K562 (cell line): ENCODE results near the gene CDK9. TPM values are rescaled to one million over a fixed set of nuclear protein-coding genes. Genes with fewer than 3 reads are reported as not detected.

Experiments used
- ATAC-seq: fragments of 200-7000 bp; cut with Tn5 transposase; 3 replicates; pipeline ENCODE4 v1.9.1; 2020; ENCODE audit warnings: moderate library complexity
- BruUV-seq: library from RNA; stranded (reverse); fragments of 400-500 nt; replicated peaks from 2 replicates; lab custom pipeline; 2021; lab: Mats Ljungman, UMichigan
- CTCF ChIA-PET: fragments of 300-600 bp; formaldehyde crosslinking; extraction: SDS; loops from one replicate; lab custom pipeline; 2021; ENCODE audit warnings: low intra/inter-chr PET ratio; lab: Yijun Ruan, JAX
- POLR2A ChIA-PET: fragments of 300-600, 350-650 bp; sonication (Branson Sonifier 250); formaldehyde crosslinking; extraction: SDS; loops from one replicate; lab custom pipeline; 2021; ENCODE audit warnings: antibody characterized with exemption, inconsistent platforms; lab: Yijun Ruan, JAX
- DNase-seq, 4 experiments: peaks; one replicate each; pipeline versions ENCODE4 v3.0.0 to v3.0.0-alpha.2; 2011 to 2018; ENCODE audit warnings: low spot score in 3 of 4, mixed read lengths in 3 of 4; ENCODE audit errors: extremely low read depth in 1 of 4
- FAIRE-seq: peaks from 2 replicates; lab custom pipeline; 2011; peaks lifted over from hg19 to GRCh38; lab: Jason Lieb, UNC
- H2AFZ ChIP-seq: 2 replicates; pipeline ENCODE4 v1.6.0; 2011; ENCODE audit warnings: low read depth, low read length, control low read depth, inconsistent platforms
- H3K27ac ChIP-seq: fragments of 200-600 bp; 3 replicates; pipeline ENCODE4 v1.8.0; 2011; ENCODE audit warnings: low read depth, mild to moderate bottlenecking, control low read depth, inconsistent platforms, low read length, moderate library complexity, mixed read lengths; ENCODE audit errors: extremely low read depth
- H3K27me3 ChIP-seq, 2 experiments: fragments of 300-600 bp in 1 of 2; 2 replicates in 1 of 2; 3 replicates in 1 of 2; pipeline versions ENCODE4 v1.6.0 to v1.8.0; 2011; ENCODE audit warnings: inconsistent platforms in 2 of 2, low read length in 2 of 2, mild to moderate bottlenecking in 1 of 2, mixed read lengths in 1 of 2, moderate library complexity in 1 of 2; ENCODE audit not compliant: control insufficient read depth in 2 of 2, insufficient read depth in 2 of 2
- H3K36me3 ChIP-seq: fragments of 300-600 bp; 3 replicates; pipeline ENCODE4 v1.8.0; 2011; ENCODE audit warnings: mild to moderate bottlenecking, low read length, inconsistent platforms; ENCODE audit not compliant: control insufficient read depth, insufficient read depth
- H3K4me1 ChIP-seq, 2 experiments: fragments of 200-600 bp in 1 of 2; replicated peaks in 1 of 2; 2 replicates in 1 of 2; 3 replicates in 1 of 2; pipeline versions ENCODE4 v1.5.1 to v1.8.0; 2011; ENCODE audit warnings: inconsistent platforms in 2 of 2, low read length in 2 of 2, mild to moderate bottlenecking in 1 of 2, mixed read lengths in 1 of 2, moderate library complexity in 1 of 2; ENCODE audit not compliant: control insufficient read depth in 2 of 2, insufficient read depth in 2 of 2
- H3K4me2 ChIP-seq: 2 replicates; pipeline ENCODE4 v1.6.1; 2011; ENCODE audit warnings: low read length, control low read depth, inconsistent platforms, mixed read lengths; ENCODE audit not compliant: insufficient read depth
- H3K4me3 ChIP-seq: fragments of 200-600 bp; sonication (generic), shearing (Covaris generic); 2 replicates; pipeline ENCODE4 v1.5.1; 2016; ENCODE audit warnings: control low read depth, inconsistent platforms
- H3K79me2 ChIP-seq: fragments of 200-600 bp; 3 replicates; pipeline ENCODE4 v1.8.0; 2011; ENCODE audit warnings: low read length, inconsistent platforms; ENCODE audit not compliant: control insufficient read depth, insufficient read depth
- H3K9ac ChIP-seq, 2 experiments: 2 replicates each; pipeline versions ENCODE4 v1.6.0 to v1.6.1; 2011; ENCODE audit warnings: low read depth in 2 of 2, low read length in 2 of 2, control low read depth in 1 of 2, inconsistent platforms in 1 of 2, mild to moderate bottlenecking in 1 of 2, mixed read lengths in 1 of 2; ENCODE audit not compliant: insufficient read depth in 1 of 2
- H3K9me1 ChIP-seq: one replicate; pipeline ENCODE4 v1.6.0; 2011; ENCODE audit warnings: inconsistent platforms, mild to moderate bottlenecking, low read length, moderate library complexity; ENCODE audit not compliant: control insufficient read depth, insufficient read depth
- H3K9me3 ChIP-seq: replicated peaks from 2 replicates; pipeline ENCODE4 v1.5.1; 2011; ENCODE audit warnings: low read depth, low read length, inconsistent platforms; ENCODE audit not compliant: control insufficient read depth, insufficient read depth
- H4K20me1 ChIP-seq: replicated peaks from 2 replicates; pipeline ENCODE4 v1.6.1; 2011; ENCODE audit warnings: low read length, inconsistent platforms, mixed read lengths; ENCODE audit not compliant: control insufficient read depth, insufficient read depth
- BRF1 ChIP-seq: IDR thresholded peaks from 3 replicates; pipeline ENCODE4 v1.6.1; 2011; ENCODE audit warnings: borderline replicate concordance, mild to moderate bottlenecking; ENCODE audit not compliant: insufficient read length; ENCODE audit errors: extremely low read depth
- CBX1 ChIP-seq: sonication (generic); IDR thresholded peaks from 2 replicates; pipeline ENCODE4 v1.6.1; 2016; ENCODE audit warnings: antibody characterized with exemption, low read depth, mild to moderate bottlenecking
- DPF2 ChIP-seq: fragments of 450-650 bp; IDR thresholded peaks from 2 replicates; pipeline ENCODE4 v1.6.1; 2016
- FOXP1 ChIP-seq: sonication (generic); formaldehyde crosslinking; IDR thresholded peaks from 2 replicates; pipeline ENCODE4 v1.8.0; 2022; ENCODE audit warnings: mild to moderate bottlenecking, missing genetic modification reagents
- RUNX1 ChIP-seq: sonication (generic); IDR thresholded peaks from 2 replicates; pipeline ENCODE4 v1.6.1; 2016; ENCODE audit warnings: antibody characterized with exemption, low read depth
- SREBF2 ChIP-seq: sonication (generic); formaldehyde crosslinking; IDR thresholded peaks from 2 replicates; pipeline ENCODE4 v1.4.0; 2020; ENCODE audit warnings: mild to moderate bottlenecking, missing genetic modification reagents
- TAF1 ChIP-seq: IDR thresholded peaks from 2 replicates; pipeline ENCODE4 v1.6.1; 2011; ENCODE audit warnings: mild to moderate bottlenecking, low read length, moderate library complexity; ENCODE audit not compliant: insufficient read depth, control insufficient read depth, severe bottlenecking; ENCODE audit errors: extremely low read depth
- XRCC4 ChIP-seq: IDR thresholded peaks from one replicate; pipeline ENCODE4 v1.6.1; 2011; ENCODE audit not compliant: insufficient read depth, insufficient read length; ENCODE audit errors: extremely low read depth
- ZFPM2 ChIP-seq: fragments of 250-450 bp; sonication (Bioruptor Pico); IDR thresholded peaks from 2 replicates; pipeline ENCODE4 v1.5.1; 2022; ENCODE audit warnings: mild to moderate bottlenecking
- ZKSCAN1 ChIP-seq: fragments of 150-350 bp; IDR thresholded peaks from 2 replicates; pipeline ENCODE4 v1.6.1; 2016; ENCODE audit warnings: low read depth, low read length
- ZNF24 ChIP-seq: fragments of 450-650 bp; IDR thresholded peaks from 2 replicates; pipeline ENCODE4 v1.6.1; 2016
- ZNF282 ChIP-seq: sonication (generic); formaldehyde crosslinking; IDR thresholded peaks from 2 replicates; pipeline ENCODE4 v1.8.1; 2023; ENCODE audit warnings: missing genetic modification reagents
- ZNF347 ChIP-seq: fragments of 450-650 bp; formaldehyde crosslinking; IDR thresholded peaks from 2 replicates; pipeline ENCODE4 v1.4.0; 2020; ENCODE audit warnings: low read depth, mild to moderate bottlenecking, moderate library complexity
- WGBS: fragments of 100-300 bp; shearing (Covaris generic); methylation state at CpG from one replicate; pipeline ENCODE4 v1.1.6; 2016; ENCODE audit warnings: low coverage, mixed read lengths; ENCODE audit not compliant: insufficient coverage; ENCODE audit errors: missing lambda C conversion rate; 5-methylcytosine and 5-hydroxymethylcytosine counted together
- in situ Hi-C: fragments of 300-500 bp; cut with MboI; formaldehyde crosslinking; loops from 4 replicates; pipeline ENCODE4 v1.15.0; 2018; ENCODE audit warnings: inconsistent platforms, mixed read lengths
- intact Hi-C: fragments of 100-400 bp; cut with micrococcal nuclease; formaldehyde crosslinking; loops from 2 replicates; pipeline ENCODE4 v1.14.2; 2022
- polyA plus RNA-seq, 8 experiments: library from polyadenylated mRNA; depleted of rRNA in 4 of 8; stranded (reverse) in 5 of 8; unstranded in 3 of 8; fragments of >200 nt; fragmentation: Nextera tagmentation in 2 of 8; fragmentation: Illumina TruSeq in 1 of 8; extraction: Ambion mirVana in 2 of 8; extraction: Trizol in 1 of 8; gene quantifications; 2 replicates each; pipeline versions ENCODE4 v1.2.1 to v1.2.3, GENCODE V29; 2011 to 2014; ENCODE audit warnings: inconsistent platforms in 1 of 8, missing spikeins in 1 of 8
- total RNA-seq, 7 experiments: library from RNA; depleted of rRNA in 6 of 7; stranded (reverse); fragments of >200 nt in 6 of 7; fragmentation: Illumina TruSeq in 2 of 7; extraction: Trizol in 2 of 7; gene quantifications; 2 replicates each; pipeline versions ENCODE4 v1.2.1 to v1.2.3, GENCODE V29; 2011 to 2021; ENCODE audit warnings: low replicate concordance in 1 of 7
- TF ChIP-seq, protein P1 (sequence below): fragments of 450-650 bp; IDR thresholded peaks from 2 replicates; pipeline ENCODE4 v1.6.1; 2016; ENCODE audit warnings: mild to moderate bottlenecking
- TF ChIP-seq, protein P2 (sequence below): IDR thresholded peaks from 2 replicates; pipeline ENCODE4 v1.6.1; 2014; ENCODE audit warnings: antibody characterized with exemption
- TF ChIP-seq, protein P3 (sequence below): fragments of 450-650 bp; IDR thresholded peaks from 2 replicates; pipeline ENCODE4 v1.7.0; 2016; ENCODE audit warnings: borderline replicate concordance
- TF ChIP-seq, protein P4 (sequence below): conservative IDR thresholded peaks from 2 replicates; pipeline ENCODE4 v1.6.1; 2011; ENCODE audit warnings: low read depth, mild to moderate bottlenecking, low read length; ENCODE audit not compliant: control insufficient read depth

Gene CDK9
- total and polyA plus RNA-seq, 9 of the 15 experiments (the other 6 are each of a cell fraction or from before 2014, with no cell fraction given), result 4.2 to 78.6 (median 33.0) TPM

DNA sequence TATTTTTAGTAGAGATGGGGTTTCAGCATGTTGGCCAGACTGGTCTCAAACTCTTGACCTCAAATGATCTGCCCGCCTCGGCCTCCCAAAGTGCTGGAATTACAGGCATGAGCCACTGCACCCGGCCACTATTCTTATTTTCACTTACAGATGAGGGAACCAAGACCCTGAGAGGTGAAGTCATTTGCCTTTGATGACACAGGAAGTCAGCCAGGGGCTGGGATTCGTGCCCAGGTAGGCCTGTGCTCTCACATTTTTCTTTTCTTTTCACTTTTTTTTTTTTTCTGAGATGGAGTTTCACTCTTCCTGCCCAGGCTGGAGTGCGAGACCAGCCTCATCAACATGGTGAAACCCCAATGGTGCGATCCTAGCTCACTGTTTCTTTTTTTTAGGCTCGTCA, 46.4 kb downstream of the CDK9 start:
- DNase-seq (no peak), FAIRE-seq (no peak)
- POLR2A ChIA-PET, result no interaction called here
- TF ChIP-seq FOXP1 (no peak), ZKSCAN1 (no peak), BRF1 (no peak), RUNX1 (no peak), XRCC4 (no peak), CBX1 (no peak), DPF2 (no peak), ZNF347 (CRISPR knock-in tag) (no peak), ZNF282 (CRISPR knock-in tag) (no peak), ZNF24 (no peak), TAF1 (no peak), ZFPM2 (no peak), SREBF2 (CRISPR knock-in tag) (no peak)
- TF ChIP-seq, protein P1, sequence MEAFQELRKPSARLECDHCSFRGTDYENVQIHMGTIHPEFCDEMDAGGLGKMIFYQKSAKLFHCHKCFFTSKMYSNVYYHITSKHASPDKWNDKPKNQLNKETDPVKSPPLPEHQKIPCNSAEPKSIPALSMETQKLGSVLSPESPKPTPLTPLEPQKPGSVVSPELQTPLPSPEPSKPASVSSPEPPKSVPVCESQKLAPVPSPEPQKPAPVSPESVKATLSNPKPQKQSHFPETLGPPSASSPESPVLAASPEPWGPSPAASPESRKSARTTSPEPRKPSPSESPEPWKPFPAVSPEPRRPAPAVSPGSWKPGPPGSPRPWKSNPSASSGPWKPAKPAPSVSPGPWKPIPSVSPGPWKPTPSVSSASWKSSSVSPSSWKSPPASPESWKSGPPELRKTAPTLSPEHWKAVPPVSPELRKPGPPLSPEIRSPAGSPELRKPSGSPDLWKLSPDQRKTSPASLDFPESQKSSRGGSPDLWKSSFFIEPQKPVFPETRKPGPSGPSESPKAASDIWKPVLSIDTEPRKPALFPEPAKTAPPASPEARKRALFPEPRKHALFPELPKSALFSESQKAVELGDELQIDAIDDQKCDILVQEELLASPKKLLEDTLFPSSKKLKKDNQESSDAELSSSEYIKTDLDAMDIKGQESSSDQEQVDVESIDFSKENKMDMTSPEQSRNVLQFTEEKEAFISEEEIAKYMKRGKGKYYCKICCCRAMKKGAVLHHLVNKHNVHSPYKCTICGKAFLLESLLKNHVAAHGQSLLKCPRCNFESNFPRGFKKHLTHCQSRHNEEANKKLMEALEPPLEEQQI, result no peak
- TF ChIP-seq, protein P2, sequence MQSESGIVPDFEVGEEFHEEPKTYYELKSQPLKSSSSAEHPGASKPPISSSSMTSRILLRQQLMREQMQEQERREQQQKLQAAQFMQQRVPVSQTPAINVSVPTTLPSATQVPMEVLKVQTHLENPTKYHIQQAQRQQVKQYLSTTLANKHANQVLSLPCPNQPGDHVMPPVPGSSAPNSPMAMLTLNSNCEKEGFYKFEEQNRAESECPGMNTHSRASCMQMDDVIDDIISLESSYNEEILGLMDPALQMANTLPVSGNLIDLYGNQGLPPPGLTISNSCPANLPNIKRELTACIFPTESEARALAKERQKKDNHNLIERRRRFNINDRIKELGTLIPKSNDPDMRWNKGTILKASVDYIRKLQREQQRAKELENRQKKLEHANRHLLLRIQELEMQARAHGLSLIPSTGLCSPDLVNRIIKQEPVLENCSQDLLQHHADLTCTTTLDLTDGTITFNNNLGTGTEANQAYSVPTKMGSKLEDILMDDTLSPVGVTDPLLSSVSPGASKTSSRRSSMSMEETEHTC, result no peak
- TF ChIP-seq, protein P3, sequence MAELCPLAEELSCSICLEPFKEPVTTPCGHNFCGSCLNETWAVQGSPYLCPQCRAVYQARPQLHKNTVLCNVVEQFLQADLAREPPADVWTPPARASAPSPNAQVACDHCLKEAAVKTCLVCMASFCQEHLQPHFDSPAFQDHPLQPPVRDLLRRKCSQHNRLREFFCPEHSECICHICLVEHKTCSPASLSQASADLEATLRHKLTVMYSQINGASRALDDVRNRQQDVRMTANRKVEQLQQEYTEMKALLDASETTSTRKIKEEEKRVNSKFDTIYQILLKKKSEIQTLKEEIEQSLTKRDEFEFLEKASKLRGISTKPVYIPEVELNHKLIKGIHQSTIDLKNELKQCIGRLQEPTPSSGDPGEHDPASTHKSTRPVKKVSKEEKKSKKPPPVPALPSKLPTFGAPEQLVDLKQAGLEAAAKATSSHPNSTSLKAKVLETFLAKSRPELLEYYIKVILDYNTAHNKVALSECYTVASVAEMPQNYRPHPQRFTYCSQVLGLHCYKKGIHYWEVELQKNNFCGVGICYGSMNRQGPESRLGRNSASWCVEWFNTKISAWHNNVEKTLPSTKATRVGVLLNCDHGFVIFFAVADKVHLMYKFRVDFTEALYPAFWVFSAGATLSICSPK, result no peak
- TF ChIP-seq, protein P4, sequence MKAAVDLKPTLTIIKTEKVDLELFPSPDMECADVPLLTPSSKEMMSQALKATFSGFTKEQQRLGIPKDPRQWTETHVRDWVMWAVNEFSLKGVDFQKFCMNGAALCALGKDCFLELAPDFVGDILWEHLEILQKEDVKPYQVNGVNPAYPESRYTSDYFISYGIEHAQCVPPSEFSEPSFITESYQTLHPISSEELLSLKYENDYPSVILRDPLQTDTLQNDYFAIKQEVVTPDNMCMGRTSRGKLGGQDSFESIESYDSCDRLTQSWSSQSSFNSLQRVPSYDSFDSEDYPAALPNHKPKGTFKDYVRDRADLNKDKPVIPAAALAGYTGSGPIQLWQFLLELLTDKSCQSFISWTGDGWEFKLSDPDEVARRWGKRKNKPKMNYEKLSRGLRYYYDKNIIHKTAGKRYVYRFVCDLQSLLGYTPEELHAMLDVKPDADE, result no peak

More for the DNA sequence above, 46.4 kb downstream of the CDK9 start:
- CTCF ChIA-PET, result no interaction called here
- intact Hi-C loops, result no loop called here
- Histone ChIP-seq H2AFZ (no peak overlapping the region), H3K4me2 (no peak overlapping the region), H3K4me3 (no peak overlapping the region), H3K36me3 (no peaks in the 10 kb centered on the region), H3K27me3 (no peaks in the 10 kb centered on the region), H3K27ac (no peak overlapping the region), H3K9me3 (no peaks in the 10 kb centered on the region), H3K79me2 (no peaks in the 10 kb centered on the region), H3K4me1 (peaks cover 20 to 31% of the 10 kb centered on the region in 2 experiments), H3K9me1 (no peaks in the 10 kb centered on the region), H3K9ac (no peak overlapping the region), H4K20me1 (no peaks in the 10 kb centered on the region)
- BruUV-seq, result no TSS peak
- no peak for ATAC-seq
- WGBS, result 53% methylated on average over 7 of the region's 7 CpGs
- in situ Hi-C loops, result no loop called here
